K562 (cell line): ENCODE data around the gene ARL6IP4. TPM values are rescaled to one million over a fixed set of nuclear protein-coding genes. Genes with fewer than 3 reads are reported as not detected.

ENCODE experiments used
- CREM ChIP-seq: IDR thresholded peaks from 2 replicates; pipeline ENCODE4 v1.6.1; 2014; ENCODE audit warnings: antibody characterized with exemption, low read depth
- HDAC1 ChIP-seq, 2 experiments: fragments of 450-650 bp; IDR thresholded peaks; 2 replicates each; pipeline ENCODE4 v1.6.1; 2016 to 2017; ENCODE audit warnings: inconsistent platforms in 1 of 2, mild to moderate bottlenecking in 1 of 2, moderate library complexity in 1 of 2
- HDGF ChIP-seq: fragments of 450-650 bp; IDR thresholded peaks from 2 replicates; pipeline ENCODE4 v1.6.1; 2016
- NR2C2 ChIP-seq, 2 experiments: fragments of 200-800 bp in 1 of 2; sonication (Bioruptor generic) in 1 of 2; sonication (generic) in 1 of 2; formaldehyde crosslinking in 1 of 2; IDR thresholded peaks; 2 replicates each; pipeline versions ENCODE4 v1.6.1 to v1.8.0; 2016 to 2022; ENCODE audit warnings: mild to moderate bottlenecking in 1 of 2, missing compliant biosample characterization in 1 of 2, missing genetic modification characterization in 1 of 2, missing genetic modification reagents in 1 of 2
- NR2F6 ChIP-seq: fragments of 450-650 bp; formaldehyde crosslinking; IDR thresholded peaks from 2 replicates; pipeline ENCODE4 v1.4.0; 2020; ENCODE audit warnings: mild to moderate bottlenecking
- polyA plus RNA-seq, 8 experiments: library from polyadenylated mRNA; depleted of rRNA in 4 of 8; stranded (reverse) in 5 of 8; unstranded in 3 of 8; fragments of >200 nt; fragmentation: Nextera tagmentation in 2 of 8; fragmentation: Illumina TruSeq in 1 of 8; extraction: Ambion mirVana in 2 of 8; extraction: Trizol in 1 of 8; gene quantifications; 2 replicates each; pipeline versions ENCODE4 v1.2.1 to v1.2.3, GENCODE V29; 2011 to 2014; ENCODE audit warnings: inconsistent platforms in 1 of 8, missing spikeins in 1 of 8
- total RNA-seq, 7 experiments: library from RNA; depleted of rRNA in 6 of 7; stranded (reverse); fragments of >200 nt in 6 of 7; fragmentation: Illumina TruSeq in 2 of 7; extraction: Trizol in 2 of 7; gene quantifications; 2 replicates each; pipeline versions ENCODE4 v1.2.1 to v1.2.3, GENCODE V29; 2011 to 2021; ENCODE audit warnings: low replicate concordance in 1 of 7
- TF ChIP-seq, protein P1 (sequence below), 2 experiments: fragments of 250-450 bp in 1 of 2; fragments of 450-650 bp in 1 of 2; sonication (Bioruptor Pico) in 1 of 2; IDR thresholded peaks; 2 replicates each; pipeline versions ENCODE4 v1.6.1 to v1.8.0; 2016 to 2021; ENCODE audit warnings: mild to moderate bottlenecking in 2 of 2, moderate library complexity in 2 of 2, missing compliant biosample characterization in 1 of 2, missing genetic modification characterization in 1 of 2
- TF ChIP-seq, protein P2 (sequence below): IDR thresholded peaks from 2 replicates; pipeline ENCODE4 v1.6.1; 2016; ENCODE audit warnings: missing genetic modification characterization, missing compliant biosample characterization
- TF ChIP-seq, protein P3 (sequence below): fragments of 250-450 bp; sonication (Bioruptor Pico); IDR thresholded peaks from 2 replicates; pipeline ENCODE4 v1.9.0; 2021; ENCODE audit warnings: mild to moderate bottlenecking, inconsistent platforms
- TF ChIP-seq, protein P4 (sequence below), 2 experiments: fragments of 450-650 bp; IDR thresholded peaks; 2 replicates each; pipeline ENCODE4 v1.6.1; 2018; ENCODE audit warnings: mild to moderate bottlenecking in 2 of 2, low read depth in 1 of 2; ENCODE audit not compliant: partially characterized antibody in 2 of 2
- TF ChIP-seq, protein P5 (sequence below), 2 experiments: fragments of 200-800 bp in 1 of 2; sonication (Bioruptor generic) in 1 of 2; sonication (generic) in 1 of 2; formaldehyde crosslinking in 1 of 2; IDR thresholded peaks in 1 of 2; conservative IDR thresholded peaks in 1 of 2; 2 replicates each; pipeline versions ENCODE4 v1.5.0 to v1.6.1; 2016 to 2020; ENCODE audit warnings: missing compliant biosample characterization in 1 of 2, missing genetic modification characterization in 1 of 2, missing genetic modification reagents in 1 of 2

ARL6IP4 gene
- total and polyA plus RNA-seq, 9 of the 15 experiments (the other 6 are each of a cell fraction or from before 2014, with no cell fraction given), result 2.4 to 255 (median 151) TPM

DNA sequence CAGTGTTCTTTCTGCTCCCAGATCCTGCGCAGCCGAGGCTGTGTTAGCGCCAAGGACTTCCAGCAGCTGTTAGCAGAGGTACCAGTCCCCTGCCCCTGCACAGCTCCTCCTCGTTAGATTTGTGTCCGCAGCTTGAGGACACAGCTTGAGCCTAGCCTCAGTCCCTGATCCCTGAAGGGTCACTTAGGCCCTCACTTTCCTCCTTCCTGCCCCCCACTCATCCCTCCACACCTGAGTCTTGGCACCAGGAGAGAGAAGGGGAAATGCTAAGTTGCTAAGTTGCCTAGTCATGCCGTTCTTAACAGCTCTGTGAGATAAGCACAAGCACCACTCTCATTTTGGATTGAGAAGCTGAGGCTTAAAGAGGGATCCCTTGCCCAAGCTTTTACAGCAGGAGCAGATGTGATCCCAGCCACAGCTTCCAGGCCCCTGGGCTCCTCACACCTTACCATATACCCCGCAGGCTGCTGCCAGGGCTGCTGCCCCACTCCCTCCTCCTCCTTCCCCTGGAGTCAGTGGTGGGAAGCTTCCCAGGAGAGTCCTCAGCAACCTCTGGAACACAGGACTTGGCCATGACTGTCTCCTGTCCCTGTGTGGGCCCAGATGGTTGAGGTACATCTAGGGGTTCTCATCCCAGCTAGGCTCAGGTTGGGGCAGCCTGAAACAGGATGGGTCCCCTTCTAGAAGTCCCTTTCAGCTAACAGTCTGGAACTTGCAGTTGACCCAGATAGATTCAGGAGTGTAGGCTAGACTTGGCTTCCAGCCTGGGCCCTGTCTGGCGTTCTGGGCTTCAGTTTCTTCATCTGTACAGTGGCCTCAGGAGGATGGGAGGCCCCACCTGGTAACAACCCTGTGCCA, 4.5 kb upstream of the ARL6IP4 start (continued):
- TF ChIP-seq, protein P1, sequence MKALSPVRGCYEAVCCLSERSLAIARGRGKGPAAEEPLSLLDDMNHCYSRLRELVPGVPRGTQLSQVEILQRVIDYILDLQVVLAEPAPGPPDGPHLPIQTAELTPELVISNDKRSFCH (CRISPR knock-in tag; IDR thresholded peaks at IDR 0.05), result no peak
- TF ChIP-seq, protein P1 (tag; IDR thresholded peaks at IDR 0.05), result 0 out of 2 replicates have a peak, but pooled peaks have one; percentile 16
- peak; percentile 43; the same call in 1 of the 2 replicates for TF ChIP-seq CREM
- TF ChIP-seq, protein P2, sequence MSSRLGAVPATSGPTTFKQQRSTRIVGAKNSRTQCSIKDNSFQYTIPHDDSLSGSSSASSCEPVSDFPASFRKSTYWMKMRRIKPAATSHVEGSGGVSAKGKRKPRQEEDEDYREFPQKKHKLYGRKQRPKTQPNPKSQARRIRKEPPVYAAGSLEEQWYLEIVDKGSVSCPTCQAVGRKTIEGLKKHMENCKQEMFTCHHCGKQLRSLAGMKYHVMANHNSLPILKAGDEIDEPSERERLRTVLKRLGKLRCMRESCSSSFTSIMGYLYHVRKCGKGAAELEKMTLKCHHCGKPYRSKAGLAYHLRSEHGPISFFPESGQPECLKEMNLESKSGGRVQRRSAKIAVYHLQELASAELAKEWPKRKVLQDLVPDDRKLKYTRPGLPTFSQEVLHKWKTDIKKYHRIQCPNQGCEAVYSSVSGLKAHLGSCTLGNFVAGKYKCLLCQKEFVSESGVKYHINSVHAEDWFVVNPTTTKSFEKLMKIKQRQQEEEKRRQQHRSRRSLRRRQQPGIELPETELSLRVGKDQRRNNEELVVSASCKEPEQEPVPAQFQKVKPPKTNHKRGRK, result no peak
- TF ChIP-seq, protein P3, sequence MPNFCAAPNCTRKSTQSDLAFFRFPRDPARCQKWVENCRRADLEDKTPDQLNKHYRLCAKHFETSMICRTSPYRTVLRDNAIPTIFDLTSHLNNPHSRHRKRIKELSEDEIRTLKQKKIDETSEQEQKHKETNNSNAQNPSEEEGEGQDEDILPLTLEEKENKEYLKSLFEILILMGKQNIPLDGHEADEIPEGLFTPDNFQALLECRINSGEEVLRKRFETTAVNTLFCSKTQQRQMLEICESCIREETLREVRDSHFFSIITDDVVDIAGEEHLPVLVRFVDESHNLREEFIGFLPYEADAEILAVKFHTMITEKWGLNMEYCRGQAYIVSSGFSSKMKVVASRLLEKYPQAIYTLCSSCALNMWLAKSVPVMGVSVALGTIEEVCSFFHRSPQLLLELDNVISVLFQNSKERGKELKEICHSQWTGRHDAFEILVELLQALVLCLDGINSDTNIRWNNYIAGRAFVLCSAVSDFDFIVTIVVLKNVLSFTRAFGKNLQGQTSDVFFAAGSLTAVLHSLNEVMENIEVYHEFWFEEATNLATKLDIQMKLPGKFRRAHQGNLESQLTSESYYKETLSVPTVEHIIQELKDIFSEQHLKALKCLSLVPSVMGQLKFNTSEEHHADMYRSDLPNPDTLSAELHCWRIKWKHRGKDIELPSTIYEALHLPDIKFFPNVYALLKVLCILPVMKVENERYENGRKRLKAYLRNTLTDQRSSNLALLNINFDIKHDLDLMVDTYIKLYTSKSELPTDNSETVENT (CRISPR knock-in tag), result no peak
- TF ChIP-seq HDAC1 (IDR thresholded peaks at IDR 0.05), result peak in 1 of 2 experiments; percentile 39; a peak in 1 of 4 replicates
- no peak for TF ChIP-seq NR2C2 (CRISPR knock-in tag; IDR thresholded peaks at IDR 0.05)
- no peak for TF ChIP-seq NR2C2 (tag; IDR thresholded peaks at IDR 0.05)
- TF ChIP-seq, protein P4, sequence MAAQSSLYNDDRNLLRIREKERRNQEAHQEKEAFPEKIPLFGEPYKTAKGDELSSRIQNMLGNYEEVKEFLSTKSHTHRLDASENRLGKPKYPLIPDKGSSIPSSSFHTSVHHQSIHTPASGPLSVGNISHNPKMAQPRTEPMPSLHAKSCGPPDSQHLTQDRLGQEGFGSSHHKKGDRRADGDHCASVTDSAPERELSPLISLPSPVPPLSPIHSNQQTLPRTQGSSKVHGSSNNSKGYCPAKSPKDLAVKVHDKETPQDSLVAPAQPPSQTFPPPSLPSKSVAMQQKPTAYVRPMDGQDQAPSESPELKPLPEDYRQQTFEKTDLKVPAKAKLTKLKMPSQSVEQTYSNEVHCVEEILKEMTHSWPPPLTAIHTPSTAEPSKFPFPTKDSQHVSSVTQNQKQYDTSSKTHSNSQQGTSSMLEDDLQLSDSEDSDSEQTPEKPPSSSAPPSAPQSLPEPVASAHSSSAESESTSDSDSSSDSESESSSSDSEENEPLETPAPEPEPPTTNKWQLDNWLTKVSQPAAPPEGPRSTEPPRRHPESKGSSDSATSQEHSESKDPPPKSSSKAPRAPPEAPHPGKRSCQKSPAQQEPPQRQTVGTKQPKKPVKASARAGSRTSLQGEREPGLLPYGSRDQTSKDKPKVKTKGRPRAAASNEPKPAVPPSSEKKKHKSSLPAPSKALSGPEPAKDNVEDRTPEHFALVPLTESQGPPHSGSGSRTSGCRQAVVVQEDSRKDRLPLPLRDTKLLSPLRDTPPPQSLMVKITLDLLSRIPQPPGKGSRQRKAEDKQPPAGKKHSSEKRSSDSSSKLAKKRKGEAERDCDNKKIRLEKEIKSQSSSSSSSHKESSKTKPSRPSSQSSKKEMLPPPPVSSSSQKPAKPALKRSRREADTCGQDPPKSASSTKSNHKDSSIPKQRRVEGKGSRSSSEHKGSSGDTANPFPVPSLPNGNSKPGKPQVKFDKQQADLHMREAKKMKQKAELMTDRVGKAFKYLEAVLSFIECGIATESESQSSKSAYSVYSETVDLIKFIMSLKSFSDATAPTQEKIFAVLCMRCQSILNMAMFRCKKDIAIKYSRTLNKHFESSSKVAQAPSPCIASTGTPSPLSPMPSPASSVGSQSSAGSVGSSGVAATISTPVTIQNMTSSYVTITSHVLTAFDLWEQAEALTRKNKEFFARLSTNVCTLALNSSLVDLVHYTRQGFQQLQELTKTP (IDR thresholded peaks at IDR 0.05; ENCODE audit: low read depth in 1 of 2, partially characterized antibody in 2 of 2), result peak in 1 of 2 experiments; percentile 35
- no peak for TF ChIP-seq NR2F6 (CRISPR knock-in tag)
- peak; percentile 84; the same call in 1 of the 2 replicates for TF ChIP-seq HDGF
- TF ChIP-seq, protein P5, sequence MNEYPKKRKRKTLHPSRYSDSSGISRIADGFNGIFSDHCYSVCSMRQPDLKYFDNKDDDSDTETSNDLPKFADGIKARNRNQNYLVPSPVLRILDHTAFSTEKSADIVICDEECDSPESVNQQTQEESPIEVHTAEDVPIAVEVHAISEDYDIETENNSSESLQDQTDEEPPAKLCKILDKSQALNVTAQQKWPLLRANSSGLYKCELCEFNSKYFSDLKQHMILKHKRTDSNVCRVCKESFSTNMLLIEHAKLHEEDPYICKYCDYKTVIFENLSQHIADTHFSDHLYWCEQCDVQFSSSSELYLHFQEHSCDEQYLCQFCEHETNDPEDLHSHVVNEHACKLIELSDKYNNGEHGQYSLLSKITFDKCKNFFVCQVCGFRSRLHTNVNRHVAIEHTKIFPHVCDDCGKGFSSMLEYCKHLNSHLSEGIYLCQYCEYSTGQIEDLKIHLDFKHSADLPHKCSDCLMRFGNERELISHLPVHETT (CRISPR knock-in tag; conservative IDR thresholded peaks at IDR 0.05 in 1 of 2, IDR thresholded peaks at IDR 0.05 in 1 of 2), result no peak
